Calu3 (cell line): ENCODE results near the gene RPL10. TPM values are rescaled to one million over a fixed set of nuclear protein-coding genes. Genes with fewer than 3 reads are reported as not detected.

Experiments
- BruUV-seq: library from RNA; stranded (reverse); fragments of 400-500 nt; replicated peaks from 2 replicates; lab custom pipeline; 2021; lab: Mats Ljungman, UMichigan
- CTCF ChIA-PET: fragments of 300-600 bp; sonication (Branson Sonifier 250); formaldehyde crosslinking; loops from one replicate; lab custom pipeline; 2022; ENCODE audit warnings: antibody characterized with exemption; lab: Charles Lee
- DNase-seq: peaks from one replicate; pipeline ENCODE4 v3.0.0; 2022
- H3K27ac Mint-ChIP-seq: one replicate; pipeline ENCODE4 v1.8.0; 2022; ENCODE audit warnings: mixed read lengths; ENCODE audit not compliant: unreplicated experiment
- H3K27me3 Mint-ChIP-seq: one replicate; pipeline ENCODE4 v1.8.0; 2022; ENCODE audit warnings: mixed read lengths; ENCODE audit not compliant: unreplicated experiment
- H3K36me3 Mint-ChIP-seq: one replicate; pipeline ENCODE4 v1.8.0; 2022; ENCODE audit warnings: mild to moderate bottlenecking, moderate library complexity, mixed read lengths; ENCODE audit not compliant: insufficient read depth, unreplicated experiment
- H3K4me1 Mint-ChIP-seq: one replicate; pipeline ENCODE4 v1.8.0; 2022; ENCODE audit warnings: mild to moderate bottlenecking, low read depth, mixed read lengths; ENCODE audit not compliant: unreplicated experiment
- H3K4me3 Mint-ChIP-seq: one replicate; pipeline ENCODE4 v1.8.0; 2022; ENCODE audit warnings: mild to moderate bottlenecking, low read depth, moderate library complexity, mixed read lengths; ENCODE audit not compliant: unreplicated experiment
- H3K9me3 Mint-ChIP-seq: one replicate; pipeline ENCODE4 v1.8.0; 2022; ENCODE audit warnings: low read depth, mixed read lengths; ENCODE audit not compliant: unreplicated experiment
- intact Hi-C: fragments of 100-400 bp; cut with micrococcal nuclease; formaldehyde crosslinking; loops from one replicate; pipeline ENCODE4 v1.10.0; 2022; ENCODE audit not compliant: unreplicated experiment
- total RNA-seq: library from RNA; stranded (reverse); gene quantifications from 2 replicates; pipeline ENCODE4 v1.2.3, GENCODE V29; 2022
- TF ChIP-seq, protein P1 (sequence below): fragments of 200-600 bp; IDR thresholded peaks from one replicate; pipeline ENCODE4 v1.8.0; 2022; ENCODE audit warnings: antibody characterized with exemption; ENCODE audit not compliant: unreplicated experiment

Gene RPL10
- total RNA-seq, 1 experiment from 2014 or later: 1,495 TPM

- no peak for DNase-seq
- peaks cover 12% of the 10 kb centered on the region for H3K4me1 Mint-ChIP-seq
- intact Hi-C loops: no loop called here
- BruUV-seq: no TSS peak
- no peak overlapping the region for H3K4me3 Mint-ChIP-seq
- no peaks in the 10 kb centered on the region for H3K27me3 Mint-ChIP-seq
- CTCF ChIA-PET: no interaction called here
- peaks cover 99% of the 10 kb centered on the region for H3K36me3 Mint-ChIP-seq
- H3K9me3 Mint-ChIP-seq: no peaks in the 10 kb centered on the region
- TF ChIP-seq, protein P1, sequence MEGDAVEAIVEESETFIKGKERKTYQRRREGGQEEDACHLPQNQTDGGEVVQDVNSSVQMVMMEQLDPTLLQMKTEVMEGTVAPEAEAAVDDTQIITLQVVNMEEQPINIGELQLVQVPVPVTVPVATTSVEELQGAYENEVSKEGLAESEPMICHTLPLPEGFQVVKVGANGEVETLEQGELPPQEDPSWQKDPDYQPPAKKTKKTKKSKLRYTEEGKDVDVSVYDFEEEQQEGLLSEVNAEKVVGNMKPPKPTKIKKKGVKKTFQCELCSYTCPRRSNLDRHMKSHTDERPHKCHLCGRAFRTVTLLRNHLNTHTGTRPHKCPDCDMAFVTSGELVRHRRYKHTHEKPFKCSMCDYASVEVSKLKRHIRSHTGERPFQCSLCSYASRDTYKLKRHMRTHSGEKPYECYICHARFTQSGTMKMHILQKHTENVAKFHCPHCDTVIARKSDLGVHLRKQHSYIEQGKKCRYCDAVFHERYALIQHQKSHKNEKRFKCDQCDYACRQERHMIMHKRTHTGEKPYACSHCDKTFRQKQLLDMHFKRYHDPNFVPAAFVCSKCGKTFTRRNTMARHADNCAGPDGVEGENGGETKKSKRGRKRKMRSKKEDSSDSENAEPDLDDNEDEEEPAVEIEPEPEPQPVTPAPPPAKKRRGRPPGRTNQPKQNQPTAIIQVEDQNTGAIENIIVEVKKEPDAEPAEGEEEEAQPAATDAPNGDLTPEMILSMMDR: no peak
- no peak overlapping the region for H3K27ac Mint-ChIP-seq
Observed at GRCh38 chrX:154363706-154364439, 34.3 kb upstream of the RPL10 start.

DNA sequence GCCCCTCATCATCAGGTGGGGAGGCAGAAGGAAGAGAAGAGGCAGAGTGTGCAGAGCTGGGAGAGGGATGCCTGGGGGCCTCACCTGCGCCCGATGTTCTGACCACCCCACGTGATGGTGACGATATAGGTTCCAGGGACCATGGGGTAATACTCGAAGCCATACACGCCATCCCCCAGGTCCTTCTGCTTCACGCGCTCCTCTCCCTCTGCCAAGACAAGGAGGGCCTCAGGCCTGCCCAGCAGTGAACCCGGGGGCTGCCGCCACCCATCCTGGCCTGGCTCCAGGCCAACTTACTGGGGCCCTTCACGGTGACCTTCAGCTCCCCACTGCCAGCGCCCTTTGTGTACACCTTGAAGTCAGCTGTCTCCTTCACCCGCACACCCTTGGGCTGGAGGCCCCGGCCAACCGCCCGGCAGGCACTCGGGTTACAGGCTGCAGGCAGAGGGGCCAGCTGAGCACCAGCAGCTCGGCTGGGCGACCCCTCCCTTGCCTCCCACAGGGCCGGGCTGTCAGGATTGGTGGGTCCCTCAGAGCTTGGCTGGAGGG is 33.1 kb upstream of the RPL10 start:
- intact Hi-C loops: no loop called here
- no peaks in the 10 kb centered on the region for H3K27me3 Mint-ChIP-seq
- H3K27ac Mint-ChIP-seq: peak overlapping the region; percentile 79
- CTCF ChIA-PET: no interaction called here
- H3K4me3 Mint-ChIP-seq: peak overlapping the region; percentile 39
- TF ChIP-seq, protein P1: no peak
- peaks cover 99% of the 10 kb centered on the region for H3K36me3 Mint-ChIP-seq
- no peak for DNase-seq
- no TSS peak for BruUV-seq
- peaks cover 9% of the 10 kb centered on the region for H3K4me1 Mint-ChIP-seq
- H3K9me3 Mint-ChIP-seq: no peaks in the 10 kb centered on the region

DNA sequence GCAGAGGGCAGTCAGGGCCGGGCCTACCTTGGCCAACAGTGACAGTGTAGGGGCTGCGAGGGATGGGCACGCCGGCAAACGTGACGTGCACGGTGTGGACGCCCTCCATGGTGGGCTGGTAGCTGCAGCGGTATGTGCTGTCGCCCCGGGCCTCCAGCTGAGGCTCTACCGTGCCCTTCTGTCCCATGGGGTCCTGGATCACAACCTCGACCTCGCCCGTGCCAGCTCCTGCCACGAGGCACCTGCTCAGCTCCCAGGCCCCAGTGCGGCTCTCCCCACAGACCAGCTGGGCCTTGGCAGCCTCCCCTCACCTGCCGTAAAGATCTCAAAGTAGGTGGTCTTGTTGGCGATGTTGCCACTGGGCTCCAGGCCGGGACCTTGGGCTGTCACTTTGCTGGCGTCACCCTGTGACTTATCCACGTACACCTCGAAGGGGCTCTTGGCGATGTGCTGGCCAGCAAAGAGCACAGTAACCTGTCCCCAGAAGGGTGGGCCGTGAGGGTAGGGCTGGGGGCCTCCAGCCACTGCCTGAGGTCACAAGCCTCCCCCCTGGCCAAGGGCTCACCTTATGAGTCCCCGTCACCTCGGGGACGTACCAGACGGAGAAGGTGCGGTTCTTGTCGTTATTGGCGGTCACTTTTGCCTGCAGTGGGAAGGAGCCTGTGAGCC is 32.0 kb upstream of the RPL10 start:
- Mint-ChIP-seq H3K9me3 (no peaks in the 10 kb centered on the region), H3K27ac (peak overlapping the region; percentile 79), H3K4me3 (peak overlapping the region; percentile 39), H3K4me1 (peaks cover 9% of the 10 kb centered on the region), H3K36me3 (peaks cover 99% of the 10 kb centered on the region), H3K27me3 (no peaks in the 10 kb centered on the region)
- TF ChIP-seq, protein P1: no peak
- DNase-seq: no peak
- CTCF ChIA-PET: no interaction called here
- intact Hi-C loops: no loop called here
- no TSS peak for BruUV-seq

DNA sequence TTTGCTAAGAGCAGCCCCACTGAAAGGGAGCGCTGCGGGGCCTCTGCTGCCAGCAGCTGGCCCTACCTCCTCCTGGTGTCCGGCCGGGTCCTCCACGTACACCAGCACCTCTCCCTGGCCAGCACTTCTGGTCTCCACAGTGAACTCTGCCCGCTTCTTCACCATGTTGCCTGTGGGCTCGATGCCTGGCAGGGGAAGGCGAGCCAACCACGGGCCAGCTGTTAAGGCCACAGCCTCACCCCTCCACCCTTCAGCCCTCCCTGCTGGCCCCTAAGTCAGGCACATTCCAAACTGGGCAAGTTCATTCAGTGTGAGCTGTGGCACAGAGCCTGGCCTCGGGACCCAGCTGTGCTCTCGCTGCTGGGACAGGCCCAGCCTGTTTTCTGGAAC is 31.5 kb upstream of the RPL10 start:
- peaks cover 99% of the 10 kb centered on the region for H3K36me3 Mint-ChIP-seq
- peaks cover 9% of the 10 kb centered on the region for H3K4me1 Mint-ChIP-seq
- no peak overlapping the region for H3K27ac Mint-ChIP-seq
- intact Hi-C loops: no loop called here
- DNase-seq: no peak
- H3K9me3 Mint-ChIP-seq: no peaks in the 10 kb centered on the region
- TF ChIP-seq, protein P1: no peak
- CTCF ChIA-PET: no interaction called here
- no peaks in the 10 kb centered on the region for H3K27me3 Mint-ChIP-seq
- BruUV-seq: no TSS peak
- no peak overlapping the region for H3K4me3 Mint-ChIP-seq
